Stomach (tissue), 4 donors: Measurements from ENCODE around the gene ADH5.

ENCODE experiments used
- CTCF ChIP-seq, 7 experiments: fragments of 450-650 bp in 4 of 7; fragments of 200-600 bp in 3 of 7; sonication (generic) in 3 of 7; IDR thresholded peaks; one replicate each; pipeline ENCODE4 v1.5.1; 2016 to 2019; ENCODE audit warnings: antibody characterized with exemption in 7 of 7, control low read depth in 2 of 7, mild to moderate bottlenecking in 1 of 7
- EP300 ChIP-seq: sonication (generic); formaldehyde crosslinking; IDR thresholded peaks from one replicate; pipeline ENCODE4 v1.6.1; 2017; ENCODE audit warnings: antibody characterized with exemption

GRCh38 chr4:99076292-99076976, 12.2 kb downstream of the ADH5 start:
- no peak for TF ChIP-seq CTCF (IDR thresholded peaks at IDR 0.05)
- TF ChIP-seq EP300: no peak
